GM19240 (cell line): ENCODE results near the gene LIN52.
"Not testable (repeated sequence)": the region's sequence is repeated elsewhere in the genome, so short reads cannot be mapped to it uniquely, and the experiment has no call there.

Experiments used
- DNase-seq: peaks from one replicate; pipeline ENCODE4 v3.0.0; 2011; ENCODE audit warnings: low spot score; ENCODE audit not compliant: insufficient read length

Gene LIN52

DNA sequence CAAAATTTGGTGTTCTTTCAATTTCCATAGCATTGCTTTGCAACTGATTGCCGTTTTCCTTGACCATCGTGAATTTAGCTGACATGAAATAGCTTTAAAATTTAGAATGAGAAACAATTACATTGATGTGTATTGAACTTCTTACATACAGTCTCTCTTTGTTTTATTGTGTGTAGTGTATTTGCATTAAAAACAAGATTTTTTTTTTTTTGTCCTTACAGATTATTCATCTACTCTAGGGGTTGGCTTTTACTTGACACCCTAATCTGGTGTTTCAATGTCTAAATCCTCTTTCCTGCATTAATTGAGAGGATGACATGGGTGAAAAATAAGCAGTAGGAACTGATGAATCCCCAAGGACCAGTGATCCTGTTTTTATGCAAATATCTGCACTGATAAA is 20.6 kb downstream of the LIN52 start:
- no peak for DNase-seq

DNA sequence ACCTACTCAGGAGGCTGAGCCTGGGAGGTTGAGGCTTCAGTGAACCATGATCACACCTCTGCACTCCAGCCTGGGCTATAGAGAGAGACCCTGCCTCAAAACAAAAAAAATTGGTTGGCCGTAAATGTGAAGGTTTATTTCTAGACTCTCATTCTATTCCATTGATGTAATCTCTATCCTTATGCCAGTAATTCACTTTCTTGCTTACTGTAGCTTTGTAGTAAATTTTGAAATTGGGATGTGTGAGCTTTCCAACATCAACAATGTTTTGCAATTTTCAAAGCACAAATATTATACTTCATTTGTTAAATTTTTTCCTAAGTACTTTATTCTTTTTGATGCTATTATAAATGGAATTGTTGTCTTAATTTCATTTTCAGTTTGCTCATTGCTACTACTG is 24.6 kb downstream of the LIN52 start:
- DNase-seq, result no peak

DNA sequence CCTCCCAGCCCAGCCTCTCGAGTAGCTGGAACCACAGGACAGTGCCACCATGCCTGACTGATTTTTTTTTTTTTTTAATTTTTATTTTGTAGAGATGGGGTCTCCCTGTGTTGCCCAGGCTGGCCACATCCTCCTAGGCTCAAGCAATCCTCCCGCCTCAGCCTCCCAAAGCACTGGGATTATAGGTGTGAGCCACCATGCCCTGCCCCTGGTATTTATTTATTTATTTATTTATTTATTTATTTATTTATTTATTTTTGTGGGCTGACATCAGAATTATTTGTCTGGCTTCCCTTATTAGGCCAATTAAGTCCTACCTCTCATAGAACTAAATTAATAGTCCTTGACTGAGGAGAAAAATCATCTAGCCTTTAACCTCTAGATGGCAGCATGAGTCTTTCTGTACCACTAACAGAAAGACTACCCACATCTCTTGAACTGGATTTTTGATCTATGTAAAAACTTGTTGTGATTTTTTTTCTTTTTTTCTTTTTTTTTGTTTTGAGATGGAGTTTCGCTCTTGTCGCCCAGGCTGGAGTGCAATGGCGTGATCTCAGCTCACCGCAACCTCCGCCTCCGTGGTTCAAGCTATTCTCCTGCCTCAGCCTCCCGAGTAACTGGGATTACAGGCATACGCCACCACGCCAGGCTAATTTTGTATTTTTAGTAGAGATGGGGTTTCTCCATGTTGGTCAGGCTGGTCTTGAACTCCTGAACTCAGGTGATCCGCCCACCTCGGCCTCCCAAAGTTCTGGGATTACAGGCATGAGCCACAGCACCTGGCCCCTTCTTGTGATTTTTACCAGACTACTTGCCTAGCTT is 26.9 kb downstream of the LIN52 start:
- peak; percentile 10 for DNase-seq

DNA sequence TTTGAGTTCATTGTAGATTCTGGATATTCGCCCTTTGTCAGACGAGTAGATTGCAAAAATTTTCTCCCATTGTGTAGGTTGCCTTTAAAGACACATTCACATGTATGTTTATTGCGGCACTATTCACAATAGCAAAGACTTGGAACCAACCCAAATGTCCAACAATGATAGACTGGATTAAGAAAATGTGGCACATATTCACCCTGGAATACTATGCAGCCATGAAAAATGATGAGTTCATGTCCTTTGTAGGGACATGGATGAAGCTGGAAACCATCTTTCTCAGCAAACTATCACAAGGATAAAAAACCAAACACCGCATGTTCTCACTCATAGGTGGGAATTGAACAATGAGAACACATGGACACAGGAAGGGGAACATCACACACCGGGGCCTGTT is 40.7 kb downstream of the LIN52 start:
- DNase-seq, result not testable (repeated sequence)

DNA sequence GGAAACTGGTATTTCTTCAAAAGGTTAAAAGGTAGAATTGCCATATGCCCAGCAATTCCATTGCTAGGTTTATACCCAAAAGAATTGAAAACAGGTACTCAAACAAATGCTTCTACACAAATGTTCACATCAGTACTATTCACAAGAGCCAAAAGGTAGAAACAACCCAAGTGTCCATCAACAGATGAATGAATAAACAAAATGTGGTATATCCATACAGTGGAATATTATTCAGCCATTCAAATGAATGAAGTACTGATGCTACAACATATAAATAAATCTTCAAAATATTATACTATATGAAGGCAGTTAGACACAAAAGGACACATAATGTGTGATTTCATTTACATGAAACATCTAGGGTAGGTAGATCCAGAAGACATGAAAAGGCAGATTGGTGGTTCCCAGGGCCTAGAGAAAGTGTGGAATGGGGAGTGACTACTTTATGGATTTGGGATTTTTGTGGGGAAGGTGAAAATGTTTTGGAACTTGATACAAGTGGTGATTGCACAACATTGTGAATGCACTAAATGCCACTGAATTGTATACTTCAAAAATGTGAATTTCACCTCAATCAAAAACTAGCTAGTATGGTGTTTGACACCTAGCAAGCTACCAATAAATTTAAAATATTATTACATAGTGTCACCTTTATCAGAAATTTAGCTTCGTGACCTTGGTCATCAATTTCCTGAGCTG is 41.7 kb downstream of the LIN52 start:
- no peak for DNase-seq

DNA sequence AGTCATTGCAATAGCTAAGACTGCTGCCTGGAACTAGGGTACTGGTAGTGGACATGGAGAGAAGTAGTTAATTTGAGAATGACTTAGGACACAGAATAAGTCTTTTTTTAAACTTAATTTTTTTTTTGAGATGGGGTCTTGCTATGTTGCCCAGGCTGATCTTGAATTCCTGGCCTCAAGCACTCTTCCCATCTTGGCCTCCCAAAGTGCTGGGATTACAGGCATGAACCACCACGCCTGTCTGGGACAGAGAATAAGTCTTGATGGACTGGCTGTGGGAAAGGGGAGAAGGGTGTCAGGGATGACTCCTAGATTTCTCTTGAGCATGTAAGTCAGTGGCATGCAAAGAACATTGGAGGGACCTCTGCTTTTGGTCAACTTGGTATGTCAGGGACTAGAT is 42.9 kb downstream of the LIN52 start:
- DNase-seq, result no peak

DNA sequence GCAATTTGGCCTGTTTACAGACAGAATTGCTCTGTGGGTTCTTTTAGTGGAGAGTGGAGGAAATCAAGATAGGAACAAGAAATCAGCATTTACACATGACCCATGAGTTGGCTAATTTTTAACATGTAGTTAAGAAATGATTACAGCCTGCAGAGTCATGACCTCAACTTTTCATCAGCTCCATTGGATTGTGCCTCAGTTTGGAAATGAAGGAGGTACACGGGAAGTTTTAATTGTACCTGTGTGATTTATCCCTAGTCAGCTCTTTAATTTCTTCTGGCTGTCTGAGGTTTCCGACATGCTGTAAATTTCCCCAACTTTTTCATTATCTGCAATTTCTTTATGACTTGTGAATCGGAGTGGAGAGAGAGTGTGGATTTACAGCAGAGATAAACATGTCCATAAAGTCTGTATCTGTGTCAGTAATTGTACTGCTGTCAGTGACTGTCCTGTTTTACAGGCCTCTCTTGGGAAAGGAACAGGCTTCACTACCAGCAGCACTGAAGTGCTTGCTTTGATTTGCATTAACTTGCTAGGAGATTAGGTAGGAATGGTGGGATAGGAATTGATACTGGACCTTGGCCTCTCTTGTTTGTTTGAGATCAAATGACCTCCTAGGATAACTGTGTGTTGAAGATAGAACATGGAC is 49.2 kb downstream of the LIN52 start:
- DNase-seq, result no peak

DNA sequence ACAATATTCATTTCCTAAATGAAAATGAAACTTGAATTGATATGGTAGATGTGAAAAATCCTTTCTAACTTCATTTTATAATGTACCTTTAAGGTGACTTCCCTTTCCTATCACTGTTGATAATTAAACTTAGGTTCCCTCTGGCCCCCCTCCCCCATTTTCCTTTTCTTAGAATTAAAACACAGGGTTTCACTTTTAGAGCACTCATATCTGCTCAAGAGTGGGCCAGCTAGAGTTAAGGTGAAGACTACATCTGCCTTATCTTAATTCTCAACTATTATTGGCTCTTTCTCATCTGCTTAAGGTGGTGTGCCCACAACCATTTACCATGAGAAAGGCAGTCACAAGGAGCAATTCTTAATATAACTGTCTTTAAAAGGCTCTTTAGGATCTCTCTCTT is 49.7 kb downstream of the LIN52 start:
- DNase-seq, result no peak

DNA sequence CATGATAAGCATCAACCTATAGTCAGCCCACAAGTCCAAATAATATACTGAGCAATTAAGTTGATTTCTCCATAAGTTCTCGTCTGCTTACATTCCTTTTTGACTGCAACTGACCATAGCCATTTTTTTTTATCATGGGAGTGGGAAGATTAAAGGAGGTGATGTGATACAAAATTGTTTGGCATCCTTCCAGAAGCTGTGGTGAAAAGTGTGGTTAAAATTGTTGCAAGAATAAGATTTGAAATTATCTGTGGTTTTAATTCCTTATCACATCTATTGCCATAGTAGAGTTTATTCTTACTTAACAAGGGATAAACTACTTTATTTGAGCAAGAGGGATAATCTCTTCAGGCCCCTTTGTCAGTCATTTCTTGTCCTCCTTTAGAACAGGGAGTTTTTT is 50.7 kb downstream of the LIN52 start:
- DNase-seq, result no peak

DNA sequence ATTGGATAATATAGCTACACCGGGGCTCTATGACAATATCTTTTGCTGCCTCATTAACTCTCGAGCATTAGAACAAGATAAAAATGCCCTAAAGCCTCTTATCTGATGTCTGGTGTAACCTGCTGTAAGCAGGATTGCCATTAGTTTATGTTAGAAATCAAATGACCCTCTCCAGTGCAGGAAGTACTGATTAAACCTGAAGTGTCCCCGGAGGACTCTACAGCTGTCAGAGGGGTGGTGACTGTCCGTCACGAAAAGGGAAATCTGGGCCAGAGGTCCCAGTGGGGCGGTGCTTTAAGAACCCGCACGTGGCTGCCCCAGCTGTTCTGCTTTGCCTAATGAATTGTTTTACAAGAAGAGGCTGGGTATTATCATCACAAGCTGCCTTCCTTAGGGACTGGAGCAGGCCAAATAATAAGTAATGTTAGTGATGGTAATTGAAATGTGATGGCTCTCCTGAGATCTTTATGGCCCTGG is 55.7 kb downstream of the LIN52 start:
- DNase-seq, result no peak

DNA sequence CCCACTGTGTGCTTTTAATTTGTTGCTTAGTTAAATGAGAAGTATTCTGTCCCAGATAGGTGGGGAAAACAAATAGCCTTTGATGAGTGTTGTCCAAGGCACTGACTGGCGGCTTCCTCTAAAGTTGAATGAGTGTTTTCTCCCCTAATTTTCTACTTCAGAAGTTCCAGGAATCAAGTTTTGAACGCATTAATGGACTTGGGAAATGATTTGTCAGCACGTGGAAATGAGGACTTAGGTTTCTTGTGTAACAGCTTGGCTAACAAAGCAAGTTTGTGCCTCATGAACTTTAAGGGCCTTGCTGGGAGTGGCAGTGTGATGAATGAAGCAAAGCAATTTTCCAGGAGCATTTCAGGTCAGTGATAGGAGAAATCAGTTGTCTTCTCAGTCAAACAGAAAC is 56.9 kb downstream of the LIN52 start:
- DNase-seq, result no peak

DNA sequence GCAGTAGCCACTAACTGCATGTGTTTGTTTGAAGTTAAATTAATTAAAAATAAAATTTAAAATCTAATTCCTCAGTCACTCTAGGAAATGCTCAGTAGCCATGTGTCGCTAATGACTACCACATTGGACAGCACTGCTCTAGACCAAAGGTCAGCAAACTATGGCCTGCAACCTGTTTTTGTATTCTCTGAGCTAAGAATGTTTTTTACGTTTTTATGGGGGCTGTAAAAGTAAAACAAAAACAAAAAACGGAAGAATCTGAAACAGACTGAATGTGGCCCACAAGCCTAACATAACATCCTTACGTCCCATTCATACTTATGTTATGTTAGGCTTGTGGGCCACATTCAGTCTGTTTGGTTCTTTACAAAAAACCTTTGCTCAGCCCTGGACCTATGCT is 57.8 kb downstream of the LIN52 start:
- no peak for DNase-seq

DNA sequence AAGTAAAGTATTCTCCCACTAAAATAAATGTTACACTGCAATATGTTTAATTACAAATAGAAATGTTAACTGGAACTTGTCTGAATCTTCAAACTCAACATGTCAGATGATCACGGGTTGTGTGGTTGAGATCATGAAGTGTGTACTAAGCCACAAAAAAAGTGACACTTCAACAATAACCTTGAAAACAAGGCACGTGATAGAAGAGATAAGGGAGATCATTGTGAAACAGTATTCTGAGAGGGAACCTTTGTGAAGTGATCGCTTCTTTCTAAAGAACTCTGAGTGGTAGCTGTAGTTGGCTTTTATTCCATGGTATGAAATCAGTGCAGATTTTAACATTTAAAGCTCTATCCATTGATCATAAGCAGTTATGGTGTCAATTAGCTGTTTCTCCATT is 60.0 kb downstream of the LIN52 start:
- no peak for DNase-seq

DNA sequence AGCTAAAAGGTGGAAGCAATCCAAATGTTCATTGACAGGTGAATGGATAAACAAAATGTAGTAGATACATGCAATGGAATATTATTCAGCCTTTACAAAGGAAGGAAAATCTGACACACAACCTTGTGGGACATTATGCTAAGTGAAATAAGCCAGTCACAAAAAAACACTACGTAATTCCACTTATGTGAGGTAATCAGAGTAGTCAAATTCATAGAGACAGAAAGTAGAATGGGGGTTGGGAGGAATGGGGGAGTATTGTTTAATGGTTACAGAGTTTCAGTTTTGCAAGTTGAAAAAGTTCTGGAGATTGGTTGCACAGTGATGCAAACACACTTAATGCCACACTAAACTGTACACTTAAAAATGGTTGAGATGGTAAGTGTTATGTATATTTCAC is 62.8 kb downstream of the LIN52 start:
- DNase-seq, result no peak

DNA sequence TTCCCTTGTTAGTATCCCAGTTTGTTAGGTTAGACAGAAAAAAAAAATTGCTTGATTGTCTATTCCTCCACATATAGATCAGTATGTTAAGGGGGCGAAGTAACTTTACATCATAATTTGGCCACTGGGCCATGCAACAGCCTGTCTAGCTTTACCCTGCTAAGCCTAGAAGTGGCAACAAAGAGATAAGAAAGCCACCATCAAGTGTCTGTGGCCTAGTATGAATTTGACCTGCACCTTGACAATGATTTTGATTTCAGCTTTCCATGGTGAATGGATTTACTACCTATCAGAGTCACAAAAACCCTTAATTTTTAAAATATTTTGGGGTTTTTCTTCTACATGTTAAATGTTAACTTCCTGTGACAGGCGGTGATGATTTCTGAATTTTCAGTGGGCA is 63.9 kb downstream of the LIN52 start:
- no peak for DNase-seq

DNA sequence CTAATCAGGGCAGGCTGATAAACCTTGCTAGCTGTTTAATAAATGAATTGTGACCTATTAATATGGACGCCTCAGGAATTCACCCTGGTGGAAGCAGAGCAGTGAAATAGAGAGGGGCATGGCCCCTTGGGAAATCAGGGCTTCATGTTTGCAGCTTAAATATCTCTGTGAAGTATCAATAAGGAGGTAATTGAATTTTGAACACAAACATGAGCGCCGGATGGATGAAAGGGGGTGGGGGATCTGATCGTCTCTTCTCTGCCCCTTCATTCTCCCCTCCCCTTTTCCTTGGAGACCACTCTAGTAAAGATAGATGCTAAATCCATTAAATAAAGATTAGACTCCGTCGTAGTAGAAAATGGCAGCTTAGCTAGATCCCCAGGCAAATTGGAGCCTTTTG is 70.5 kb downstream of the LIN52 start:
- DNase-seq, result no peak

DNA sequence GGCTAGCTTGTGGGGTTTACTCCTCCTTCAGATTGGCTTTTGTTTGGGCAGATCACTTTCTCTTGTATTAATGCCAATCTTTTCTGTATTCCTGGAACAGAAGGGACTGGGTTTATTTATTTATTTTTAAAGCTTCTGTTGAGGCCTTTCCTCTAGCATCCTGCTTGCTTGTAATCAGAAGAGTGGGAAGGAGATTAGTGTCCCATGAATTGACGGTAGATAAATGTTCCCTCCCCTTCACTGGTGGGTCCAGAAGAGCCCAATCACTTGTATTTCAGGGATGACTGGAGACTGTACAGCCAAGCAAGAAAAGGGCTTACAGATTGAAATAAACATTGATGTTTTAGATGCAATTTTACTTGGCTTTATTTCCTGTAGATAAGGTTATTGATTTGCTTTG is 71.0 kb downstream of the LIN52 start:
- DNase-seq, result no peak

DNA sequence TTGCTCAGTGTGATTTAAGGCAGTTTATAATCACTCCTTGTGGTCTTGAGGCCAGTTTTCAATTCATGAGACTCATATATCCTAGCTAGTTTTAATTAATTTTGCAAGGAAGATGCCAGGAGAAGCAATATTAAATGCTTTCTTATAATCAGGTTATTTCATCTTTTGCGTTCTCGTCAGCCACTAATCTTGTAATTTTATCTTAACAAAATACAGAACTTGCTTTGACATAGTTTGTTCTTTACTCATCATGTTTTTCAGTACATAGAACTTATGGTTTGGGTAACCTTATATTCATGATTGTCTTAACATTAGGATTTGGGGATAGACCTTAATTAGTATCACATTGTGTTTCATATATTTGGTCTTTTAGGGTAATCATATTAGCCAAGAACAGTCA is 76.0 kb downstream of the LIN52 start:
- DNase-seq, result no peak

DNA sequence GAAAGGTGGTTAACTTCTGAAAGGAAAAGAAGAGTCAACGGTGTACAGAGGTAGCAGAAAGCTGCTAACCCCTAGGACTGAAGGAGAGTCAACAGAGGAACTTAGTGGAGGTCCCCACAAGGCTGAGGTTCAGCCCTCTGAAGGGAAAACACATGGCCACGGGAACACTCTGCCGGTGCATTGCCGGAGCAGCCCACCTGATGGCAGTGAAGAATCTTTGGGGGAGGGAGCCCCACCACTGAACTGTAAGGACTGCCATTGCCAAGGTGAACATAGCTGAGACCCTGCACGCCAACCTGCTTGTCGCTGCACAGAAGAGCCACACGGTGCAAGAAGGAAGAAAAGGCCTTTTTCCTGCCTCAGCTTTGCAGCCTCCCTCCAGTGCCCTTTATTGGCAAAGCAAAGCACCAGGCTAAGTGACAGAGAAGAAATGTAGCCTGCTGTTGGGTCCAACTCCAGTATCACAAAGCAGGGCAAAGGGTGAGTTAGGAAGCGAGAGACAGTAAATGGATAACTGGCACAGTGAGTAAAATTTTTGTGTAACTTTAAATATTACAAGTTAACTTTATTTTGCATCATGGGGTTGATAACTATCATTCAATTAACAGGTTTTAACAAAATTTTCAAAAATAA is 76.9 kb downstream of the LIN52 start:
- DNase-seq, result no peak

DNA sequence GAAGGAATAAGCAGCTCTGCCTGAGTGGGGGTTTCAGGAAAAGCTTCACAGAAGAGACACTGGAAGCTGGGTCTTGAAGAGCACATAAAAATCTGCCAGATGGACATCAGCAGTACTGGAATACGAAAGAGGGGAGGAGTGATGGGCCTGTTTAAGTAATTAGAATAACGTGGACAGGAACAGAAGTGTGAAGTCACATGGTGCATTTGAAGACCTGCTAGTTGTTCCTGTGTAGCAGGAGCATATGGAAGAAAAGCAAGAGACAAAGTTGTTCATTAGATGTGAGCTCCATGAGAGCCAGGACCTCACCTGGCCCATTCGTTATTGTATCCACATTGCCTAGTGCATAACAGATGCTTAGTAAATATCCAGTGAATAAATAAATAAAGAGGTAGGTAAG is 85.2 kb downstream of the LIN52 start:
- no peak for DNase-seq

DNA sequence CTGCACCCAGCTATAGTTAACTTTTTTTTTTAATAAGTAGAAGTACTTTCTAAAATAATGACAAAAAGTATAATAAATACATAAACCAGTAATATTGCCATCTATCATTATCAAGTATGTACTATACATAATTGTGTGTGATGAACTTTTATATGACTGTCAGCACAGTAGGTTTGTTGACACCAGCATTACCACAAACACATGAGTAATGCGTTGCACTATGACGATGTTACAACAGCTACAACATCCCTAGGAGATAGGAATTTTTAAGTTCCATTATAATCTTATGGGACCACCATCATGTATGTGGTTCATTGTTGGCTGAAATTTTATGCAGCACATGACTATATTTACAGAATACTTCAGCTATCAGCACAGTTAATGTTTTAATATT is 91.6 kb downstream of the LIN52 start:
- DNase-seq, result no peak

DNA sequence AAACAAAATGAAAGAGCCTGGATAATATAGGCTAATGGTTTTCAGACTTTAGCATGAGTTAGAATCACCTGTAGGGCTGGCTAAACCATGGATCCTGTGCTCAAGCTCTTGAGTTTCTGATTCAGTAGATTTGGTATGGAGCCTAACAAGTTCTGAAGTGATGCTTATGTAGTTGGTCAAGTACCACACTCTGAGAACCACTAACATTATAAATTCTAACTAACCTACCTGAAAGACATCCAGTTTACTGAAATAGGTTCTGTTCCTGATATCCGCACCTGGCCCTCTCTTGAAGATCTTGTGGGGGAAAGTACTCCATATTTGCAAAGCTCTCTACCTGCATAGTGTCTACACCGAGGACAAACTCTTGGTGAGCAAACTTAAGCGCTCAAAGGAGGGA is 95.1 kb downstream of the LIN52 start:
- DNase-seq, result no peak
